ENCODE results near the gene CCDC86. TPM values are rescaled to one million over a fixed set of nuclear protein-coding genes. Genes with fewer than 3 reads are reported as not detected.

CCDC86 gene, protein sequence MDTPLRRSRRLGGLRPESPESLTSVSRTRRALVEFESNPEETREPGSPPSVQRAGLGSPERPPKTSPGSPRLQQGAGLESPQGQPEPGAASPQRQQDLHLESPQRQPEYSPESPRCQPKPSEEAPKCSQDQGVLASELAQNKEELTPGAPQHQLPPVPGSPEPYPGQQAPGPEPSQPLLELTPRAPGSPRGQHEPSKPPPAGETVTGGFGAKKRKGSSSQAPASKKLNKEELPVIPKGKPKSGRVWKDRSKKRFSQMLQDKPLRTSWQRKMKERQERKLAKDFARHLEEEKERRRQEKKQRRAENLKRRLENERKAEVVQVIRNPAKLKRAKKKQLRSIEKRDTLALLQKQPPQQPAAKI
- total RNA-seq = 10 to 100 TPM; 15.3 to 16.5 TPM

GRCh38 chr11:60841797-60842667 is at the start of gene CCDC86:
CCDC86 (plus strand) TSS chr11:60842113; CDS start chr11:60842125, 12 bp downstream.
- H3K36me3 Mint-ChIP-seq (ENCODE audit: low read depth) = no peaks in the 10 kb centered on the region
- H3K4me1 Mint-ChIP-seq = peaks cover 62% of the 10 kb centered on the region
- DNase-seq = peak; percentile 98
- H3K27me3 Mint-ChIP-seq = no peaks in the 10 kb centered on the region
- H3K9me3 Mint-ChIP-seq = no peaks in the 10 kb centered on the region
- POLR2A ChIA-PET = interaction anchor here (0.7 to 1.2 kb wide), 8 partner anchors 9 to 129 kb away, joined by 3 to 6 read pairs (median 3); partner anchors contain the start of genes CD6, PRPF19 and PTGDR2
- H3K27ac Mint-ChIP-seq = peak within 1 kb of the TSS; percentile 86
- CTCF ChIA-PET = interaction anchor here (2.2 to 4.9 kb wide), 2 partner anchors 11 to 46 kb away, joined by 16 to 23 read pairs; no protein-coding TSS in a partner anchor
- peak within 1 kb of the TSS; percentile 79 for H3K4me3 Mint-ChIP-seq

DNA sequence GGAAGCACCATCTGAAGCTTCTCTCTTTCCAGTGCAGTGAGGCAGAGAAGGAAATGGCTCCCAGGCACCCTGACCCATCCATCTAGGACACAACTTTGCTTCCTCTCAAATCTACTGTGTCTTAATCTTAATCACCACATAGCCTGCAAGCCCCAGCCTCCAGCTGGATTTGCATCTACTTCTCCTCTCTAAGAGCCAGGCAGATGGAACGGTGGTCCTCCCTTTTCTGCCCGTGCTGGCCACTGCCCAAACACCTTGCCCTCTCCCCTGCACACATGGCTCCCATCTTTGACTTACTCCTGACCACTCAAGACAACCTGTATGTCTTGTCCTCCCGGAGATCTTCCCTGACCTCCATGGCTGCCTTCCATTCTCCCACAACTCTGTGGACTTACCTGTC is 49.4 kb upstream of the CCDC86 start:
- no peak overlapping the region for H3K4me3 Mint-ChIP-seq
- H3K27me3 Mint-ChIP-seq = peaks cover 7% of the 10 kb centered on the region
- ChIA-PET CTCF (no interaction called here), POLR2A (no interaction called here)
- no peaks in the 10 kb centered on the region for H3K36me3 Mint-ChIP-seq (ENCODE audit: low read depth)
- H3K4me1 Mint-ChIP-seq = no peaks in the 10 kb centered on the region
- H3K9me3 Mint-ChIP-seq = no peaks in the 10 kb centered on the region
- H3K27ac Mint-ChIP-seq = no peak overlapping the region
- no peak for DNase-seq

DNA sequence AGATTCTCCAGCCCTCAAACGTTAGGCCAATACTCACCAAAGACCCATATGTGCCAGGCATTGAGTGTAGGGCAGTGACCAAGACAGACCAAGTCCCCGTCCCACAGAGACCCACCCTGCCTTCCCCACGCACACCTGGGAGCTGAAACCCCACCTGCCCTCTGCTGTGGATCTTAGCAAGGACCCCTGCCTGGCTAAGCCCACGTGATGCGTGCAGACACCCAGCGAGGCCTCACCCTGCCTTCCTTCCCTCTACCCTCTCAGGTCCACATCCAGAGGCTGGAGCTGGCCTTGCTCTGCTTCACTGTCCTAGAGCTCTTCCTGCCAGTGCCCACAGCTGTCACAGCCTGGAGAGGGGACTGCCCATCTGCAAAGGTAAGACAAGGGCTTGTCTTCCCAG is 46.6 kb upstream of the CCDC86 start:
- CTCF ChIA-PET = interaction anchor here (1.2 kb wide), 1 partner anchor 33 kb away, joined by 3 read pairs; no protein-coding TSS in a partner anchor

DNA sequence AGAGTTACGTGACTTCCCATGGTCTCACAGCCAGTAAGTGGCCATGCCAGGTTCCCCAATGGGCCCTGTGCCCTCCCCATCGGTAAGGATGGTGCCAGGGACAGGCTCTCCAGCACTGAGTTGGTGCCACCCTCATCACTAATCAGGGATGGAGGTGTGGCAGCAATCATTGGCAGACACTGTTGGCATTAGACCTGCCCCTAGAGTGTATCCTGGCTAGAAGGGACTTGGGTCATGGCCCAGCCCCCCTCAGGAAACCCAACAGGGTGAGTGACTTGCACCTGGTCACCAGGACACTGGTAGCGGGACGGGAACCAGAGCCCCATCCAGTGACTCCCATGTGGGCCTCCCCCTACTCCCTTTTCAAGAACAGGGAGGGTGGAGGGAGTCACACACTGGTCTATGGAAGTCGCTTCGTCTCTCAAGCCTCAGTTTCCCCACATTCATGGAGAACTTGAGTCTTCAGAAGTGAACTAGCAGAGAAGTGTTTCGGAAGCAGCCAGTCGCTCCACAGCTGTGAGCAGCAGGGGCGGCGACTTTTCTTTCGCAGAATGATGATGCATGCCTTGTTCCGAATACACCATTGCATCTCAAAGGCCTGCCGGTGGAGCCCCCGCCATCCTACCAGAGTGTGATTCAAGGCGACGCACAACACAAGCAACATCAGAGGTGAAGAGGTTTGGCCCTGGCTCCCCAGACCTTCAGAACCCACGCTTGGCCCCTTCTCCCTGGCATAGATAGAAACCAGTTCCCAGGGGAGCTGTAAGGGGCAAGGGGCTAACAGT is 43.9 kb upstream of the CCDC86 start:
- Mint-ChIP-seq H3K27ac (no peak overlapping the region), H3K9me3 (no peaks in the 10 kb centered on the region), H3K4me3 (no peak overlapping the region), H3K4me1 (no peaks in the 10 kb centered on the region), H3K27me3 (peaks cover 10% of the 10 kb centered on the region), H3K36me3 (ENCODE audit: low read depth) (no peaks in the 10 kb centered on the region)
- CTCF ChIA-PET = interaction anchor here (2.0 kb wide), 1 partner anchor 23 kb away, joined by 6 read pairs; no protein-coding TSS in a partner anchor
- POLR2A ChIA-PET = no interaction called here
- DNase-seq = no peak

More for the DNA sequence above, 46.6 kb upstream of the CCDC86 start:
- Mint-ChIP-seq H3K27ac (no peak overlapping the region), H3K9me3 (no peaks in the 10 kb centered on the region), H3K36me3 (ENCODE audit: low read depth) (no peaks in the 10 kb centered on the region), H3K27me3 (peaks cover 13% of the 10 kb centered on the region), H3K4me3 (no peak overlapping the region), H3K4me1 (no peaks in the 10 kb centered on the region)
- POLR2A ChIA-PET = no interaction called here
- DNase-seq = no peak

DNA sequence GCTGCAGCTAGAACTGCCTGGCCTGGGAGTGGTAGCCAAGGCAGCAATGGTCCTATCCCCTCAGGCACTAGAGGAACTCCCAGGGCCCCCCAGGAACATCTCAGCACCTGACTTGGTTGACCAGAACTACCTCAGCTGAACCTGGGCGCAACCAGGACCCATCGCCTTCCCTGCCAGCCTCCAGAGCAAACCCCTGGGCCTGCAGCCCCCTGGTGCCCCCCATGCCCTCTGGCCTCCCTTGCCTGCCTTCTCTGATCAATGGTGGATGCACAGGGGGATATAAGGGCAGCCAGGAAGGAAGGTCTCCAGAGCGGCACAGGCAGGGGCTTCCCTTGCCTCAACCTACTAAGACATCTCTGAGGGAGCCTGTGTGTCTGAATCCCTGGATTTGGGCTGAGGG is 43.3 kb upstream of the CCDC86 start:
- no peak overlapping the region for H3K27ac Mint-ChIP-seq
- H3K4me1 Mint-ChIP-seq = no peaks in the 10 kb centered on the region
- no peaks in the 10 kb centered on the region for H3K9me3 Mint-ChIP-seq
- POLR2A ChIA-PET = no interaction called here
- peaks cover 9% of the 10 kb centered on the region for H3K27me3 Mint-ChIP-seq
- no peak for DNase-seq
- H3K4me3 Mint-ChIP-seq = no peak overlapping the region
- H3K36me3 Mint-ChIP-seq (ENCODE audit: low read depth) = no peaks in the 10 kb centered on the region
- CTCF ChIA-PET = interaction anchor here (1.0 kb wide), 1 partner anchor 169 kb away, joined by 3 read pairs; no protein-coding TSS in a partner anchor

- no peaks in the 10 kb centered on the region for H3K9me3 Mint-ChIP-seq
- H3K36me3 Mint-ChIP-seq (ENCODE audit: low read depth) = no peaks in the 10 kb centered on the region
- H3K4me1 Mint-ChIP-seq = no peaks in the 10 kb centered on the region
- no peak overlapping the region for H3K27ac Mint-ChIP-seq
- no peak for DNase-seq
- peaks cover 12% of the 10 kb centered on the region for H3K27me3 Mint-ChIP-seq
- ChIA-PET CTCF (no interaction called here), POLR2A (no interaction called here)
- H3K4me3 Mint-ChIP-seq = no peak overlapping the region
Observed at GRCh38 chr11:60801194-60801593, 40.7 kb upstream of the CCDC86 start.

DNA sequence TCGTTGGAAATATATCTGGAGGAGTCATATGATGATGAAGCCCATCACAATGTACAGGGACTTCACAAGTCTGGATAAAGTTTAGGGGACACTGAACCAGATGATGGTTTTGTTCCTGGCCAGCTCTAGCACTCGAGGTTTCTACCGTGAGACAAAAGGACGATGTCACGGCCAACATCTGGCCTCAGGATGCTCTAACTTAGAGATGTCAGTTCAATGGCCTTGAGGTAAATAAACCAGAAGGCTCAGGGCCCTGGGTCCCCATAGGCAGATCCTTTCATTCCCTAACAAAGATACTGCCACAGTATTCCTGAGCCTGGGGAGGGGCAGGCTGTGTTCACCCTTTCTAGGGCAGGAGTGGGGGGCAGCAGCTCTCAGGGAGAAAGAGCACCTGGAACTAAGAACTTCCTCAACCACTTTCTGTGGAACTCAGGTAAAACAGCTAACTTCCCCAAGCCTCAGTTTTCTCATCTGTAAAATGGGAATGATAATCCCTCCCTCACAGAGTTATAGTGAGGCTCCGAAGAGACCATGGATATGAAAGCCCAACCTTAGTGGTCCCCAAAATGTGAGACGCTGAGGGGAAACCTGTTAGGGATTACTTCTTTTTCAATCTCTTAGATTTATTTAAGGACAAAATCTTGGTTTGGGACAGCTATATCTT is 38.5 kb upstream of the CCDC86 start:
- Mint-ChIP-seq H3K27me3 (peaks cover 12% of the 10 kb centered on the region), H3K4me3 (no peak overlapping the region), H3K36me3 (ENCODE audit: low read depth) (no peaks in the 10 kb centered on the region), H3K4me1 (no peaks in the 10 kb centered on the region), H3K9me3 (no peaks in the 10 kb centered on the region), H3K27ac (no peak overlapping the region)
- DNase-seq = no peak
- ChIA-PET CTCF (no interaction called here), POLR2A (no interaction called here)

- no peak for DNase-seq
- Mint-ChIP-seq H3K9me3 (no peaks in the 10 kb centered on the region), H3K36me3 (ENCODE audit: low read depth) (no peaks in the 10 kb centered on the region), H3K4me1 (no peaks in the 10 kb centered on the region), H3K4me3 (no peak overlapping the region), H3K27ac (no peak overlapping the region), H3K27me3 (peaks cover 11% of the 10 kb centered on the region)
- CTCF ChIA-PET = no interaction called here
- POLR2A ChIA-PET = no interaction called here
Observed at GRCh38 chr11:60809249-60809648, 32.7 kb upstream of the CCDC86 start.

GRCh38 chr11:60809691-60810090 is 32.2 kb upstream of the CCDC86 start:
- POLR2A ChIA-PET = no interaction called here
- Mint-ChIP-seq H3K4me3 (no peak overlapping the region), H3K27me3 (peaks cover 11% of the 10 kb centered on the region), H3K27ac (no peak overlapping the region), H3K4me1 (no peaks in the 10 kb centered on the region), H3K9me3 (no peaks in the 10 kb centered on the region), H3K36me3 (ENCODE audit: low read depth) (no peaks in the 10 kb centered on the region)
- CTCF ChIA-PET = no interaction called here
- no peak for DNase-seq

DNA sequence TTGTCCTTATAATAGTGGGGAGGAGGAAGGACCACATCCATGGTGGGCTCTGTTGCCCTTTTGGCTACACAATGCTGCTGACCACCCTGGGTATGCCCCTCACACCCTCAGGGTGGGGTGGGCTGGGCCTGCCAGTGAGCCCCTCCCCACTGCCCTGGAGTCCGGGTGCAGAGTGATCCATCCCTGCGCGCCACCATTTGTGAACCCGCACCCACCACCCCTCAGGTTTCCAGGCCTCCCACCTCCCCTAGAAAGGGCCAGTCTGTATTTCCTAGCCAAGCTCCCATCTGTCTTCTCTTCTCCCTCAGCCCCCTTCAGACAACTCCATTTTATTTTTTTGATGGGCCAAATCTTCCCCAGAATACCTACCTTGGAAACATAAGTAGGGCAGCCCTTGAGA is 31.8 kb upstream of the CCDC86 start:
- ChIA-PET CTCF (no interaction called here), POLR2A (no interaction called here)
- H3K4me3 Mint-ChIP-seq = no peak overlapping the region
- H3K27ac Mint-ChIP-seq = no peak overlapping the region
- peaks cover 11% of the 10 kb centered on the region for H3K27me3 Mint-ChIP-seq
- H3K9me3 Mint-ChIP-seq = no peaks in the 10 kb centered on the region
- H3K4me1 Mint-ChIP-seq = no peaks in the 10 kb centered on the region
- no peaks in the 10 kb centered on the region for H3K36me3 Mint-ChIP-seq (ENCODE audit: low read depth)
- DNase-seq = no peak

- POLR2A ChIA-PET = no interaction called here
- Mint-ChIP-seq H3K36me3 (ENCODE audit: low read depth) (no peaks in the 10 kb centered on the region), H3K27me3 (peaks cover 10% of the 10 kb centered on the region), H3K27ac (no peak overlapping the region), H3K4me1 (no peaks in the 10 kb centered on the region), H3K4me3 (no peak overlapping the region), H3K9me3 (no peaks in the 10 kb centered on the region)
- CTCF ChIA-PET = no interaction called here
- DNase-seq = no peak
Observed at GRCh38 chr11:60810569-60810968, 31.3 kb upstream of the CCDC86 start.

GRCh38 chr11:60813324-60813723 is 28.6 kb upstream of the CCDC86 start:
- Mint-ChIP-seq H3K4me3 (no peak overlapping the region), H3K27me3 (peaks cover 8% of the 10 kb centered on the region), H3K27ac (no peak overlapping the region), H3K9me3 (peaks cover 12% of the 10 kb centered on the region), H3K4me1 (no peaks in the 10 kb centered on the region), H3K36me3 (ENCODE audit: low read depth) (peaks cover 2% of the 10 kb centered on the region)
- CTCF ChIA-PET = no interaction called here
- POLR2A ChIA-PET = no interaction called here
- DNase-seq = no peak

All from activated CD4-positive, alpha-beta memory T cell treated with anti-CD3 and anti-CD28 coated beads, Interleukin-2, amount 10 ng/mL, durations not matched to agents 7 days and 5 days (primary cell).